SK-N-SH (cell line): ENCODE measurements around the gene AGAP2. TPM values are rescaled to one million over a fixed set of nuclear protein-coding genes. Genes with fewer than 3 reads are reported as not detected.

Source experiments
- CTCF ChIA-PET: fragments of 300-600, 350-600 bp; formaldehyde crosslinking; extraction: SDS; loops from one replicate; lab custom pipeline; 2021; lab: Yijun Ruan, JAX
- POLR2A ChIA-PET: fragments of 350-600 bp; sonication (Branson Sonifier 250); formaldehyde crosslinking; extraction: SDS; loops from one replicate; lab custom pipeline; 2020; ENCODE audit warnings: antibody characterized with exemption, inconsistent platforms; lab: Yijun Ruan, JAX
- DNase-seq: peaks from one replicate; pipeline ENCODE4 v3.0.0; 2012
- H2AFZ ChIP-seq: fragments of 200-600 bp; sonication (generic); 2 replicates; pipeline ENCODE4 v1.8.1; 2016; ENCODE audit warnings: antibody characterized with exemption, mild to moderate bottlenecking, low read depth
- H3F3A ChIP-seq: fragments of 200-600 bp; sonication (generic); replicated peaks from 2 replicates; pipeline ENCODE3; 2016; ENCODE audit warnings: antibody characterized with exemption, mild to moderate bottlenecking; ENCODE audit not compliant: insufficient read depth
- H3K27ac ChIP-seq, 2 experiments: fragments of 200-500 bp in 1 of 2; fragments of 200-600 bp in 1 of 2; sonication (Bioruptor generic) in 1 of 2; sonication (generic), shearing (Covaris generic) in 1 of 2; 2 replicates each; pipeline versions ENCODE4 v1.5.1 to v1.6.1; 2014 to 2016; ENCODE audit warnings: low read depth in 2 of 2, inconsistent platforms in 1 of 2, low read length in 1 of 2, mild to moderate bottlenecking in 1 of 2, mixed read lengths in 1 of 2
- H3K27me3 ChIP-seq: fragments of 200-600 bp; sonication (generic), shearing (Covaris generic); 2 replicates; pipeline ENCODE4 v1.6.1; 2016; ENCODE audit warnings: mixed run types; ENCODE audit not compliant: insufficient read depth
- H3K36me3 ChIP-seq, 2 experiments: fragments of 200-500 bp in 1 of 2; fragments of 200-600 bp in 1 of 2; sonication (Bioruptor generic) in 1 of 2; sonication (generic) in 1 of 2; replicated peaks in 1 of 2; 2 replicates each; pipeline versions ENCODE3 to v1.5.1; 2014 to 2016; ENCODE audit warnings: low read length in 1 of 2, mild to moderate bottlenecking in 1 of 2; ENCODE audit not compliant: insufficient read depth in 2 of 2, control insufficient read depth in 1 of 2
- H3K4me1 ChIP-seq, 2 experiments: fragments of 200-500 bp in 1 of 2; fragments of 200-600 bp in 1 of 2; sonication (Bioruptor generic) in 1 of 2; sonication (generic), shearing (Covaris generic) in 1 of 2; 2 replicates each; pipeline versions ENCODE4 v1.5.1 to v1.6.1; 2014 to 2016; ENCODE audit warnings: low read depth in 1 of 2, low read length in 1 of 2, mixed run types in 1 of 2; ENCODE audit not compliant: insufficient read depth in 2 of 2, control insufficient read depth in 1 of 2
- H3K4me2 ChIP-seq: fragments of 200-600 bp; sonication (generic), shearing (Covaris generic); 2 replicates; pipeline ENCODE4 v1.6.1; 2017; ENCODE audit warnings: mixed run types
- H3K4me3 ChIP-seq, 2 experiments: fragments of 200-500 bp in 1 of 2; fragments of 200-600 bp in 1 of 2; sonication (Bioruptor generic) in 1 of 2; sonication (generic), shearing (Covaris generic) in 1 of 2; 2 replicates each; pipeline versions ENCODE4 v1.5.1 to v1.8.1; 2014 to 2016; ENCODE audit warnings: low read depth in 2 of 2, inconsistent platforms in 1 of 2, low read length in 1 of 2, mild to moderate bottlenecking in 1 of 2, mixed read lengths in 1 of 2, moderate library complexity in 1 of 2
- H3K79me2 ChIP-seq: fragments of 200-600 bp; sonication (generic); 2 replicates; pipeline ENCODE4 v1.8.1; 2017; ENCODE audit warnings: mild to moderate bottlenecking; ENCODE audit not compliant: insufficient read depth
- H3K9ac ChIP-seq: fragments of 200-600 bp; sonication (generic); 2 replicates; pipeline ENCODE4 v1.6.1; 2017; ENCODE audit warnings: mixed run types
- H3K9me2 ChIP-seq: fragments of 200-600 bp; sonication (generic); 2 replicates; pipeline ENCODE4 v1.6.1; 2017; ENCODE audit warnings: mixed run types
- H3K9me3 ChIP-seq: fragments of 200-600 bp; sonication (generic); 2 replicates; pipeline ENCODE4 v1.6.1; 2017; ENCODE audit warnings: mixed run types, mild to moderate bottlenecking, moderate library complexity
- H4K20me1 ChIP-seq: fragments of 200-600 bp; sonication (generic); 2 replicates; pipeline ENCODE4 v1.6.1; 2017; ENCODE audit warnings: mild to moderate bottlenecking, mixed run types; ENCODE audit not compliant: insufficient read depth
- EP300 ChIP-seq, 2 experiments: IDR thresholded peaks; 2 replicates each; pipeline versions ENCODE4 v1.4.0 to v1.6.1; 2012; ENCODE audit warnings: borderline replicate concordance in 1 of 2, low read depth in 1 of 2, low read length in 1 of 2
- MXI1 ChIP-seq: IDR thresholded peaks from 2 replicates; pipeline ENCODE4 v1.6.1; 2012; ENCODE audit warnings: mild to moderate bottlenecking, low read depth, low read length, improper control_type of control experiment
- TAF1 ChIP-seq: IDR thresholded peaks from 2 replicates; pipeline ENCODE4 v1.6.1; 2012; ENCODE audit warnings: low read depth, mild to moderate bottlenecking, low read length, moderate library complexity, borderline replicate concordance
- WGBS: methylation state at CpG from one replicate; pipeline ENCODE4 v1.1.6; 2017; ENCODE audit warnings: low lambda C conversion rate; 5-methylcytosine and 5-hydroxymethylcytosine counted together
- polyA plus RNA-seq, 3 experiments: library from polyadenylated mRNA; depleted of rRNA; stranded (reverse); fragments of >200 nt; gene quantifications; 2 replicates each; pipeline ENCODE4 v1.2.3, GENCODE V29; 2012
- TF ChIP-seq, protein P1 (sequence below): fragments of 150-350 bp; IDR thresholded peaks from 2 replicates; pipeline ENCODE4 v1.6.1; 2017; ENCODE audit warnings: antibody characterized with exemption, low read length, low read depth, borderline replicate concordance
- TF ChIP-seq, protein P2 (sequence below): IDR thresholded peaks from 2 replicates; pipeline ENCODE4 v1.4.0; 2012; ENCODE audit warnings: low read depth
- TF ChIP-seq, protein P3 (sequence below): fragments of 200-600 bp; sonication (generic); IDR thresholded peaks from 2 replicates; pipeline ENCODE4 v1.6.1; 2017; ENCODE audit warnings: antibody characterized with exemption, mild to moderate bottlenecking, moderate library complexity

Gene AGAP2
- polyA plus RNA-seq, 1 of the 3 experiments (the other 2 are of a cell fraction): 5.2 TPM

- H3K9me2 ChIP-seq: no peaks in the 10 kb centered on the region
- ChIA-PET CTCF (interaction anchor here (0.7 to 7.1 kb wide), 6 partner anchors 9 to 156 kb away, joined by 3 to 133 read pairs (median 6); no protein-coding TSS in a partner anchor), POLR2A (no interaction called here)
- no peaks in the 10 kb centered on the region for H3K36me3 ChIP-seq
- H3F3A ChIP-seq: peaks cover 18% of the 10 kb centered on the region
- TF ChIP-seq TAF1 (no peak), MXI1 (no peak), EP300 (IDR thresholded peaks at IDR 0.05; ENCODE audit: borderline replicate concordance in 1 of 2, low read depth in 1 of 2, low read length in 1 of 2) (no peak)
- TF ChIP-seq, protein P1, sequence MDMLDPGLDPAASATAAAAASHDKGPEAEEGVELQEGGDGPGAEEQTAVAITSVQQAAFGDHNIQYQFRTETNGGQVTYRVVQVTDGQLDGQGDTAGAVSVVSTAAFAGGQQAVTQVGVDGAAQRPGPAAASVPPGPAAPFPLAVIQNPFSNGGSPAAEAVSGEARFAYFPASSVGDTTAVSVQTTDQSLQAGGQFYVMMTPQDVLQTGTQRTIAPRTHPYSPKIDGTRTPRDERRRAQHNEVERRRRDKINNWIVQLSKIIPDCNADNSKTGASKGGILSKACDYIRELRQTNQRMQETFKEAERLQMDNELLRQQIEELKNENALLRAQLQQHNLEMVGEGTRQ: no peak
- no peak overlapping the region for H2AFZ ChIP-seq
- H3K9ac ChIP-seq: no peak overlapping the region
- H3K4me3 ChIP-seq: peak overlapping the region in 1 of 2 experiments; percentile 63; a peak in 1 of 4 replicates
- no peaks in the 10 kb centered on the region for H3K9me3 ChIP-seq
- no peaks in the 10 kb centered on the region for H4K20me1 ChIP-seq
- 49% methylated on average over 7 of the region's 7 CpGs for WGBS
- peak overlapping the region; percentile 87; the same call in 1 of the 2 replicates for H3K4me2 ChIP-seq
- no peaks in the 10 kb centered on the region for H3K27me3 ChIP-seq
- H3K79me2 ChIP-seq: no peaks in the 10 kb centered on the region
- peak overlapping the region in 1 of 2 experiments; percentile 5; a peak in 1 of 4 replicates for H3K27ac ChIP-seq
- peaks cover 0 to 35% of the 10 kb centered on the region in 2 experiments; a peak in 2 of 4 replicates for H3K4me1 ChIP-seq
- no peak for DNase-seq
Measured at GRCh38 chr12:57739387-57739786, 845 bp upstream of the AGAP2 start.

- Histone ChIP-seq H3K9ac (peak overlapping the region; percentile 55), H3K36me3 (peaks cover 0 to 2% of the 10 kb centered on the region in 2 experiments), H3K79me2 (no peaks in the 10 kb centered on the region), H4K20me1 (no peaks in the 10 kb centered on the region), H3K9me3 (no peaks in the 10 kb centered on the region), H3K4me3 (peak overlapping the region; percentile 63 to 68), H3K27me3 (no peaks in the 10 kb centered on the region), H3K27ac (no peak overlapping the region; a peak in 1 of 4 replicates), H3K9me2 (no peaks in the 10 kb centered on the region), H3K4me2 (peak overlapping the region; percentile 87), H3K4me1 (peaks cover 0 to 29% of the 10 kb centered on the region in 2 experiments; a peak in 2 of 4 replicates), H2AFZ (peak overlapping the region; percentile 59; the same call in 1 of the 2 replicates), H3F3A (peaks cover 18% of the 10 kb centered on the region)
- TF ChIP-seq, protein P2, sequence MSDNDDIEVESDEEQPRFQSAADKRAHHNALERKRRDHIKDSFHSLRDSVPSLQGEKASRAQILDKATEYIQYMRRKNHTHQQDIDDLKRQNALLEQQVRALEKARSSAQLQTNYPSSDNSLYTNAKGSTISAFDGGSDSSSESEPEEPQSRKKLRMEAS: no peak
- TF ChIP-seq, protein P3, sequence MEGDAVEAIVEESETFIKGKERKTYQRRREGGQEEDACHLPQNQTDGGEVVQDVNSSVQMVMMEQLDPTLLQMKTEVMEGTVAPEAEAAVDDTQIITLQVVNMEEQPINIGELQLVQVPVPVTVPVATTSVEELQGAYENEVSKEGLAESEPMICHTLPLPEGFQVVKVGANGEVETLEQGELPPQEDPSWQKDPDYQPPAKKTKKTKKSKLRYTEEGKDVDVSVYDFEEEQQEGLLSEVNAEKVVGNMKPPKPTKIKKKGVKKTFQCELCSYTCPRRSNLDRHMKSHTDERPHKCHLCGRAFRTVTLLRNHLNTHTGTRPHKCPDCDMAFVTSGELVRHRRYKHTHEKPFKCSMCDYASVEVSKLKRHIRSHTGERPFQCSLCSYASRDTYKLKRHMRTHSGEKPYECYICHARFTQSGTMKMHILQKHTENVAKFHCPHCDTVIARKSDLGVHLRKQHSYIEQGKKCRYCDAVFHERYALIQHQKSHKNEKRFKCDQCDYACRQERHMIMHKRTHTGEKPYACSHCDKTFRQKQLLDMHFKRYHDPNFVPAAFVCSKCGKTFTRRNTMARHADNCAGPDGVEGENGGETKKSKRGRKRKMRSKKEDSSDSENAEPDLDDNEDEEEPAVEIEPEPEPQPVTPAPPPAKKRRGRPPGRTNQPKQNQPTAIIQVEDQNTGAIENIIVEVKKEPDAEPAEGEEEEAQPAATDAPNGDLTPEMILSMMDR: peak; percentile 49
- ChIA-PET CTCF (interaction anchor here (0.7 to 7.1 kb wide), 17 partner anchors 13 to 168 kb away, joined by 3 to 133 read pairs (median 5); partner anchors contain the start of genes B4GALNT1, CDK4 and CYP27B1), POLR2A (interaction anchor here (0.5 to 2.6 kb wide), 3 partner anchors 12 to 249 kb away, joined by 3 to 21 read pairs (median 5); partner anchors contain the start of gene CDK4)
- DNase-seq: peak; percentile 84
- WGBS: 44% methylated on average over 16 of the region's 110 CpGs
Measured at GRCh38 chr12:57737467-57738460, 778 bp downstream of the AGAP2 start.
